Ishikawa (cell line): ENCODE results near the gene KTN1.

ENCODE experiments used
- CEBPB ChIP-seq: IDR thresholded peaks from 2 replicates; pipeline ENCODE4 v1.6.1; 2012
- EGR1 ChIP-seq: IDR thresholded peaks from 2 replicates; pipeline ENCODE4 v1.6.1; 2012
- NFIC ChIP-seq: IDR thresholded peaks from 2 replicates; pipeline ENCODE4 v1.6.1; 2012
- RAD21 ChIP-seq: IDR thresholded peaks from 2 replicates; pipeline ENCODE4 v1.6.1; 2012; ENCODE audit warnings: low read depth
- TAF1 ChIP-seq: IDR thresholded peaks from 2 replicates; pipeline ENCODE4 v1.6.1; 2012; ENCODE audit warnings: low read depth, mild to moderate bottlenecking
- USF1 ChIP-seq: IDR thresholded peaks from 2 replicates; pipeline ENCODE4 v1.6.1; 2012
- YY1 ChIP-seq: IDR thresholded peaks from 2 replicates; pipeline ENCODE4 v1.6.1; 2012; ENCODE audit warnings: low read depth

GRCh38 chr14:55641954-55642353 is 61.9 kb downstream of the KTN1 start:
- TF ChIP-seq TAF1 (no peak), CEBPB (no peak), EGR1 (no peak), YY1 (no peak), USF1 (no peak), RAD21 (no peak), NFIC (no peak)
